Natural killer cell (primary cell): Measurements from ENCODE around the gene ANKAR. TPM values are rescaled to one million over a fixed set of nuclear protein-coding genes. Genes with fewer than 3 reads are reported as not detected.

ENCODE experiments used
- ATAC-seq, 3 donors: fragments of 150-1000 bp in 2 of 3; fragments of 200-7000 bp in 1 of 3; cut with Tn5 transposase; 1 replicate in 1 of 3; 2 replicates in 2 of 3; pipeline ENCODE4 v1.10.0; 2021; ENCODE audit warnings: mild to moderate bottlenecking in 2 of 3, moderate library complexity in 2 of 3
- DNase-seq, 2 donors: peaks; one replicate each; pipeline versions ENCODE4 v3.0.0 to v3.0.0-alpha.2; 2013 to 2021; ENCODE audit warnings: mixed read lengths in 1 of 2
- H3K27ac ChIP-seq: one replicate; pipeline ENCODE4 v1.5.1; 2013; ENCODE audit warnings: mild to moderate bottlenecking, low read length
- H3K27me3 ChIP-seq: one replicate; pipeline ENCODE4 v1.6.1; 2013; ENCODE audit warnings: low read length; ENCODE audit not compliant: control insufficient read depth, insufficient read depth
- H3K36me3 ChIP-seq: one replicate; pipeline ENCODE4 v1.6.1; 2013; ENCODE audit warnings: low read length; ENCODE audit not compliant: control insufficient read depth, insufficient read depth
- H3K4me1 ChIP-seq: one replicate; pipeline ENCODE4 v1.6.1; 2013; ENCODE audit warnings: low read length; ENCODE audit not compliant: control insufficient read depth, insufficient read depth
- H3K4me3 ChIP-seq: one replicate; pipeline ENCODE4 v1.5.1; 2013; ENCODE audit warnings: low read length
- H3K9me3 ChIP-seq: one replicate; pipeline ENCODE4 v1.6.1; 2013; ENCODE audit warnings: low read length; ENCODE audit not compliant: control insufficient read depth, insufficient read depth
- H3K27ac Mint-ChIP-seq, 2 donors: one replicate each; pipeline ENCODE4 v1.8.0; 2022; ENCODE audit warnings: mild to moderate bottlenecking in 2 of 2, mixed read lengths in 2 of 2, moderate library complexity in 1 of 2
- H3K27me3 Mint-ChIP-seq, 2 donors: one replicate each; pipeline ENCODE4 v1.8.0; 2022; ENCODE audit warnings: low read depth in 2 of 2, mixed read lengths in 2 of 2
- H3K36me3 Mint-ChIP-seq: one replicate; pipeline ENCODE4 v1.8.0; 2022; ENCODE audit warnings: mixed read lengths
- H3K4me1 Mint-ChIP-seq, 2 donors: one replicate each; pipeline ENCODE4 v1.8.0; 2022; ENCODE audit warnings: mixed read lengths in 2 of 2
- H3K4me3 Mint-ChIP-seq: one replicate; pipeline ENCODE4 v1.8.0; 2022; ENCODE audit warnings: mild to moderate bottlenecking, moderate library complexity, mixed read lengths
- H3K9me3 Mint-ChIP-seq, 2 donors: one replicate each; pipeline ENCODE4 v1.8.0; 2022; ENCODE audit warnings: mixed read lengths in 2 of 2
- CTCF ChIP-seq: fragments of 200-600 bp; IDR thresholded peaks from one replicate; pipeline ENCODE4 v1.8.0; 2022; ENCODE audit warnings: antibody characterized with exemption
- intact Hi-C: fragments of 100-400 bp; cut with micrococcal nuclease; formaldehyde crosslinking; loops from one replicate; pipeline ENCODE4 v1.14.2; 2022
- total RNA-seq, 4 donors: library from RNA; stranded (reverse); fragments of 120-200 nt in 1 of 4; gene quantifications; one replicate each; pipeline versions ENCODE4 v1.2.3 to v1.2.4, GENCODE V29; 2013 to 2022

Gene ANKAR
- total RNA-seq, 3 donors from 2014 or later (not counting 1 experiment from before 2014, with no cell fraction given) = 12.9 to 18.0 (median 17.4) TPM

GRCh38 chr2:189723192-189723591 lies 48.7 kb downstream of the ANKAR start:
- intact Hi-C loops = no loop called here
- H3K27ac Mint-ChIP-seq = no peak overlapping the region

More at GRCh38 chr2:189723192-189723591, 48.7 kb downstream of the ANKAR start:
- no peaks in the 10 kb centered on the region for H3K9me3 ChIP-seq
- H3K4me3 Mint-ChIP-seq = no peak overlapping the region
- no peaks in the 10 kb centered on the region for H3K9me3 Mint-ChIP-seq
- DNase-seq (no peak), ATAC-seq (no peak)
- H3K4me3 ChIP-seq = no peak overlapping the region
- no peaks in the 10 kb centered on the region for H3K36me3 Mint-ChIP-seq
- H3K4me1 Mint-ChIP-seq = no peaks in the 10 kb centered on the region
- no peaks in the 10 kb centered on the region for H3K36me3 ChIP-seq
- H3K27me3 Mint-ChIP-seq = no peaks in the 10 kb centered on the region
- H3K27me3 ChIP-seq = no peaks in the 10 kb centered on the region
- no peak overlapping the region for H3K27ac ChIP-seq
- TF ChIP-seq CTCF = no peak
- H3K4me1 ChIP-seq = no peaks in the 10 kb centered on the region

Other genes starting within 250 kb of the ANKAR start
- 10 to 100 TPM; 31.4 to 38.5 (median 32.3) TPM for gene WDR75, start 233.2 kb upstream of the ANKAR start, total RNA-seq
- gene SLC40A1, start 93.9 kb upstream of the ANKAR start, total RNA-seq = 1 to 10 TPM; 1.8 to 5.2 (median 4.4) TPM
- 10 to 100 TPM; 17.5 to 30.4 (median 30.3) TPM for gene ASNSD1, start 13.2 kb upstream of the ANKAR start, total RNA-seq
- 10 to 100 TPM in 1 of 3 donors, 1 to 10 TPM in 2; 5.6 to 10.2 (median 8.5) TPM for gene OSGEPL1, start 88.1 kb downstream of the ANKAR start, total RNA-seq
- gene ORMDL1, start 109.7 kb downstream of the ANKAR start, total RNA-seq = 100 to 1,000 TPM in 2 of 3 donors, 10 to 100 TPM in 1; 83.1 to 103 (median 101) TPM
- gene PMS1, start 109.8 kb downstream of the ANKAR start, total RNA-seq = 10 to 100 TPM; 28.9 to 32.3 (median 29.1) TPM